SK-N-MC (cell line): Measurements from ENCODE around the gene MS4A6A.

ENCODE experiments used
- EZH2 ChIP-seq: fragments of 200-600 bp; sonication (generic); IDR thresholded peaks from one replicate; pipeline ENCODE4 v1.6.1; 2017; ENCODE audit warnings: antibody characterized with exemption
- FOXP2 ChIP-seq: optimal IDR thresholded peaks from 2 replicates; pipeline ENCODE3; 2011; ENCODE audit warnings: mild to moderate bottlenecking, moderate library complexity; ENCODE audit not compliant: insufficient read depth; ENCODE audit errors: extremely low read length, control extremely low read depth

- TF ChIP-seq EZH2: no peak
- TF ChIP-seq FOXP2: no peak
These were observed 13.1 kb upstream of the MS4A6A start for GRCh38 chr11:60195923-60196368.
